ENCODE results near the gene LTN1.

LTN1 gene

GRCh38 chr21:28928578-28929420 is 63.9 kb downstream of the LTN1 start:
- no peak for DNase-seq

- no peak for DNase-seq
These were observed 65.5 kb downstream of the LTN1 start for GRCh38 chr21:28927130-28927529.

GRCh38 chr21:28923439-28923975 is 69.2 kb downstream of the LTN1 start:
- DNase-seq: no peak

- no peak for DNase-seq
These were observed 70.3 kb downstream of the LTN1 start for GRCh38 chr21:28922368-28922767.

- DNase-seq: no peak
These were observed 76.4 kb downstream of the LTN1 start for GRCh38 chr21:28916150-28916893.

- no peak for DNase-seq
These were observed 79.6 kb downstream of the LTN1 start for GRCh38 chr21:28913071-28913470.

GRCh38 chr21:28910280-28910887 is 82.3 kb downstream of the LTN1 start:
- DNase-seq: no peak

- no peak for DNase-seq
These were observed 84.3 kb downstream of the LTN1 start for GRCh38 chr21:28908351-28908750.

- no peak for DNase-seq
These were observed 85.8 kb downstream of the LTN1 start for GRCh38 chr21:28906841-28907240.

GRCh38 chr21:28906236-28906635 is 86.4 kb downstream of the LTN1 start:
- DNase-seq: no peak

GRCh38 chr21:28904961-28905435 is 87.7 kb downstream of the LTN1 start:
- no peak for DNase-seq

- no peak for DNase-seq
These were observed 89.2 kb downstream of the LTN1 start for GRCh38 chr21:28903448-28903847.

GRCh38 chr21:28900481-28900880 is 92.2 kb downstream of the LTN1 start:
- no peak for DNase-seq

GRCh38 chr21:28899744-28900143 is 92.9 kb downstream of the LTN1 start:
- DNase-seq: no peak

GRCh38 chr21:28899220-28899619 is 93.5 kb downstream of the LTN1 start:
- DNase-seq: no peak

GRCh38 chr21:28893687-28894086 is 99.0 kb downstream of the LTN1 start:
- no peak for DNase-seq

GRCh38 chr21:28892199-28893111 is 100.2 kb downstream of the LTN1 start:
- no peak for DNase-seq

GRCh38 chr21:28885853-28886177 is 106.9 kb downstream of the LTN1 start:
- DNase-seq: no peak

- DNase-seq: peak; percentile 84
These were observed 107.5 kb downstream of the LTN1 start for GRCh38 chr21:28884976-28885852.

- no peak for DNase-seq
These were observed 108.2 kb downstream of the LTN1 start for GRCh38 chr21:28884481-28884880.

- no peak for DNase-seq
These were observed 108.7 kb downstream of the LTN1 start for GRCh38 chr21:28883931-28884330.

Measured in T1000 (cell line).